GM15510 (cell line): ENCODE data around the gene WSCD1.

Experiments
- POLR2A ChIP-seq: IDR thresholded peaks from 3 replicates; pipeline ENCODE4 v1.6.1; 2011; ENCODE audit warnings: borderline replicate concordance; ENCODE audit not compliant: insufficient read length; ENCODE audit errors: extremely low read depth

WSCD1 gene

DNA sequence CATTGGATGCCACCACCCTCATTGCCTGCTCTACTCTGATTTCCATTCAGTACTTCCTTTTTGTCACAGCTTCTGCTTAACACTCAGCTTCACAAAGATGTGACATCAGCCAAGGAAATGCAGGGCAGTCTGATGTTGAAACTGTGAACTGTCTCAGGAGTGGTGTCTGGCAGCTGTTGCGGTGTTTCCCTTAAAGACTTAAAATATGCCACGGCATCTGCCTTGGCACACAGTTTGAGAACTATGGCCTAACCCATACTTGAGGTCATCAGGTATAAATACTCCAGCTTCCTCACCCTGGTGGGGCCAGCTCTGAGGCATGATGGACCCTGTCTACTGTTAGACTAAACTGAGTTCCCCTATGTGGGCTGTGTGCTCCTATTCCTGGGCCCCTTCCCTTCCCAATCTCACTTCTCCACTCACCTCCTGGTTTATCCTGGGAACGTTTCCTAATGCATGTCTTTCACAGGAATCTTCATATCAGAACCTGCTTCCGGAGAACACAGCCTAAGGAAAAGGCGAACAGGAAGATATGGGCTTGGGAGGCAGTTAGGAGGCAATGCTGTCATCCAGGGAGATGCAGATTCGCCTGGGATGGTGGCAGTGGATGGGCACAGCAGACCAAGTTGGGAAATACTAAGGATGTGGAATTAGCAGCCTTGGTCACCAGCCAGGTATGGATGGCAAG is 96.5 kb downstream of the WSCD1 start:
- TF ChIP-seq POLR2A = no peak

- no peak for TF ChIP-seq POLR2A
These were observed 98.1 kb downstream of the WSCD1 start for GRCh38 chr17:6168296-6168695.

DNA sequence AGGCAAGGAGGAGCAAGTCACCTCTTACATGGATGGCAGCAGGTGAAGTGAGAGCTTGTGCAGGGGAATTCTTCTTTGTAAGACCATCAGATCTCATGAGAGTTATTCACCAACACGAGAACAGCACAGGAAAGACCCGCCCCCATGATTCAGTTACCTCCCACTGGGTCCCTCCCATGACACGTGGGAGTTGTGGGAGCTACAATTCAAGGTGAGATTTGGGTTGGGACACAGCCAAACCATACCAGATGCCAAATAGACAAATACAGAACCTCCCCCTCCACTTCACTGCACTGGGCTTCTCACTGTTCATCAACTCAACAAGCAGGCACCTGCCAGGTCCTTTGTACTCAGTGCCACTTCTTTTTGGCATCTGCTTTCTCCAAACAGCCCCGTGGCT is 100.2 kb downstream of the WSCD1 start:
- TF ChIP-seq POLR2A = no peak

- no peak for TF ChIP-seq POLR2A
These were observed 102.6 kb downstream of the WSCD1 start for GRCh38 chr17:6172642-6173330.

DNA sequence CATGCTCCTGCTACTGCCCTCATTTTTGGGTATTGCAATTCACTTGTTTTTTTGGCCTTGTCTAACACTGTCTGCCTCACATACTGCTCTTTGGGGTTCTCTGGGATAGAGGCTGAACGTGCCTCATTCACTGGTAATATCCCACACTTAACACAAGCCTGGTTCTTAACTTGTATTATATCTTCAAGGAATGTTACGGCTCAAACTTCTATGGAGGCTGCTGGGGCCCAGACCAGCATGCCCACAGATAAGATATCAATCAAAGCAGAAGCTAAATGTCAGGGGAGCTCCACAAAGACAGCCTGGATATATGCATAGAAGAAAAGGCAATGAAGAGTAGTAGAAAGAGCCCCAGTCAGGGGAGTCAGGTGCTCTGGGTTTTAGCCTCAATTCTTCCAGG is 103.5 kb downstream of the WSCD1 start:
- no peak for TF ChIP-seq POLR2A
